Retinal pigment epithelial cell (primary cell): ENCODE data around the gene UCP1.

Experiments
- DNase-seq: peaks from one replicate; pipeline ENCODE4 v3.0.0-alpha.2; 2010; ENCODE audit warnings: low read depth
- H3K4me3 ChIP-seq: 2 replicates; pipeline ENCODE4 v1.5.1; 2011; ENCODE audit warnings: mild to moderate bottlenecking, low read length, control low read depth, moderate library complexity
- TF ChIP-seq, protein P1 (sequence below): conservative IDR thresholded peaks from 2 replicates; pipeline ENCODE4 v1.5.1; 2011; ENCODE audit warnings: low read depth, low read length, control low read depth, inconsistent platforms

The UCP1 gene

GRCh38 chr4:140568507-140569306 lies at the start of gene UCP1:
TSS of gene UCP1 (minus strand) at chr4:140568961. CDS start at chr4:140568729, 232 bp downstream.
- DNase-seq = no peak
- TF ChIP-seq, protein P1, sequence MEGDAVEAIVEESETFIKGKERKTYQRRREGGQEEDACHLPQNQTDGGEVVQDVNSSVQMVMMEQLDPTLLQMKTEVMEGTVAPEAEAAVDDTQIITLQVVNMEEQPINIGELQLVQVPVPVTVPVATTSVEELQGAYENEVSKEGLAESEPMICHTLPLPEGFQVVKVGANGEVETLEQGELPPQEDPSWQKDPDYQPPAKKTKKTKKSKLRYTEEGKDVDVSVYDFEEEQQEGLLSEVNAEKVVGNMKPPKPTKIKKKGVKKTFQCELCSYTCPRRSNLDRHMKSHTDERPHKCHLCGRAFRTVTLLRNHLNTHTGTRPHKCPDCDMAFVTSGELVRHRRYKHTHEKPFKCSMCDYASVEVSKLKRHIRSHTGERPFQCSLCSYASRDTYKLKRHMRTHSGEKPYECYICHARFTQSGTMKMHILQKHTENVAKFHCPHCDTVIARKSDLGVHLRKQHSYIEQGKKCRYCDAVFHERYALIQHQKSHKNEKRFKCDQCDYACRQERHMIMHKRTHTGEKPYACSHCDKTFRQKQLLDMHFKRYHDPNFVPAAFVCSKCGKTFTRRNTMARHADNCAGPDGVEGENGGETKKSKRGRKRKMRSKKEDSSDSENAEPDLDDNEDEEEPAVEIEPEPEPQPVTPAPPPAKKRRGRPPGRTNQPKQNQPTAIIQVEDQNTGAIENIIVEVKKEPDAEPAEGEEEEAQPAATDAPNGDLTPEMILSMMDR = no peak
- peak within 1 kb of the TSS; percentile 50 for H3K4me3 ChIP-seq

DNA sequence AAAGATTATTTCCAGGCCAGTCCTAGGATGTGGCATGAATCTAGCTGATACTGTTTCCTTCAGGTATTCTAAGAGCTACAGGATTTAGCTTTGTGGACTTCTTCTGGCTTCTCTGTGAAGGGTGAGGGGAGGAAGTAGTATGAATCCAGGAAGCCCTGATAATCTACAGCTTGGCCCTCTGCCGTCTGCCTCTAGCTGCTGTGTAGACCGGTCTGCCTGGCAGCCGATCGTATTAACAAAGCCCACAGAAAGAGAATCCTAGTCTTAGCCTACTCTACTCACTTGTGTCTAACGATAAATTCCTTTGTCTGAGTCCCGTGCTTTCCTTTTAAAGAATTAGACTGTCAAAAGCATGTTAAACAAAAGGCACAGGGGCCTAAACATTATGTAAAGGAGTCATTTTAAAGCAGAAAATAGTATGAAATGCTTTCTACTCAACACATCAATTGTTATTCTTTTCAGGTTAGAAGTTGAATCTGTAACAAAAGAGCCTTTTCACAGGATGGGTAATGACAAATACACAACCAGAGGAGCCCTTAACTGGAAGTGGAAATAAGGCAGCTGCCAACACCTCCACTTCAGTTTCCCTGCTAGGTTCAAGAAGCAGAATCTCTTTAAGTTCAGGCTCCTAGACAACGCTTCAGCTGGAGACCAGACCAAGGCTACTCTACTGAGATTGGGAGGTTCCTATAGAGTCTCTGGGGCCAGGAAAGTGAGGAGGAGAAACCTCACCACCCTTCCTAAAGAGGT lies 48.9 kb upstream of the UCP1 start:
- TF ChIP-seq, protein P1 = peak; percentile 10
- H3K4me3 ChIP-seq = no peak overlapping the region
- peak; percentile 21 for DNase-seq

GRCh38 chr4:140615451-140615850 lies 46.7 kb upstream of the UCP1 start:
- DNase-seq = no peak
- no peak overlapping the region for H3K4me3 ChIP-seq
- TF ChIP-seq, protein P1 = no peak

DNA sequence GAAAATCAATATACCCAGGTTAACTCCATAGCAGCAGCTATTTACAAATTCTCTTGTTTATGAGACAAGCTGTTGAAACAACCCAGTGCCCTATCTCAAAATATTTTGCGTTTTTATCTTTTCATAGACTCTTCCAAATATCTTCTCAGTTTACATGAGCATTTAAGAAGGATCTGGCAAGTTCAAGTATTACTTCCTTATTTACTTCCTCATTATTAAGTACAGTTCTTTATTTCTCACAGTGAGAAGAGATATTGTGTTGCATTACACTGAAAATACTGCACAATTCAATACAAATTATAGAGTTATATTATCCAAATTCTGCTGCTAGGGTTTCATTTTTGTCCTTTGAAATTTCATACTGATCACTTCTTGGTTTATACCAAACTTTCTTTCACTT lies 43.6 kb upstream of the UCP1 start:
- H3K4me3 ChIP-seq = no peak overlapping the region
- no peak for DNase-seq
- TF ChIP-seq, protein P1 = no peak

DNA sequence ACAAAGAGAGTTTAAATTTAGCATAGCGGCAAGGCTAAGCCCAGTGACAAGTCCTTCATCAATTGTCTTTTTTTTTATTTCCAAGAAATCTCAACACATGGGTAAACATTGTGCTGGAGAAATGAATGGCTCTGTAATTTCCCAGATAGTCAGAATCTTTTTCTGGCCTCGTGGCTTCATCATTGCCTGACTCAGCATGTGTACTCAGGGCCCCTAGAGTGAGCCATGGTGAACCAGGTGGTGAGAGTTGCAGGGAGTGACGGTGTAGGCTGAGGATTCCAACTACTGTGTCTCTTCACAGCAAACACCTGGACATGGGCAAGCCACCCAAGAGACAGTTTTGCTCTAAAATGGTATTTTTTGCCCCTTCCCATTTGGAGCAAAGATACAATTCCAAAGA lies 43.1 kb upstream of the UCP1 start:
- no peak for DNase-seq
- TF ChIP-seq, protein P1 = no peak
- no peak overlapping the region for H3K4me3 ChIP-seq

GRCh38 chr4:140609548-140610425 lies 41.0 kb upstream of the UCP1 start:
- H3K4me3 ChIP-seq = no peak overlapping the region
- DNase-seq = no peak
- TF ChIP-seq, protein P1 = peak; percentile 52
